Loucy (cell line): Measurements from ENCODE around the gene CAMK2D.

Source experiments
- EZH2phosphoT487 ChIP-seq: fragments of 200-600 bp; IDR thresholded peaks from 2 replicates; pipeline ENCODE4 v1.6.1; 2018; ENCODE audit warnings: antibody characterized with exemption, mild to moderate bottlenecking, moderate library complexity, borderline replicate concordance
- TF ChIP-seq, protein P1 (sequence below): fragments of 200-600 bp; sonication (generic); conservative IDR thresholded peaks from 2 replicates; pipeline ENCODE4 v1.5.1; 2014; ENCODE audit warnings: mild to moderate bottlenecking, antibody characterized with exemption, low read length

DNA sequence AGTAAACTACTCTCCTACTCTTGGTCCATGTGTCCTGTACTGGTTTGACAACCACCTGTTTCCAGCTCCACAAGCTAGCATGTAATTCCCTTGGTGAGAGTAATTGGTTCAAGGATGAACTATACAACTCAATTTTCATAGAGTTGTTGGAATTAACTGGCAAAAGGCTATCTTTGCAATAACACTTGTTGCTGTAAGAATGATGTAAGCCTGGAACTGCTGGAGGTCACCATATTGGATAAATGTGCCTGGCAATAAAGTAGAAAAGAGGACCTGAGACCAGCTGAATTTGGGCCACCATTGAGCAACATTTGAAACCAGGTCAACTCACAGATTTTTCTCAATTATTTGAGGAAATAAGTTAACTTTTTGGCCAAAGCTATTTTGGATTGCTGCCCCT is 175.5 kb downstream of the CAMK2D start:
- TF ChIP-seq, protein P1, sequence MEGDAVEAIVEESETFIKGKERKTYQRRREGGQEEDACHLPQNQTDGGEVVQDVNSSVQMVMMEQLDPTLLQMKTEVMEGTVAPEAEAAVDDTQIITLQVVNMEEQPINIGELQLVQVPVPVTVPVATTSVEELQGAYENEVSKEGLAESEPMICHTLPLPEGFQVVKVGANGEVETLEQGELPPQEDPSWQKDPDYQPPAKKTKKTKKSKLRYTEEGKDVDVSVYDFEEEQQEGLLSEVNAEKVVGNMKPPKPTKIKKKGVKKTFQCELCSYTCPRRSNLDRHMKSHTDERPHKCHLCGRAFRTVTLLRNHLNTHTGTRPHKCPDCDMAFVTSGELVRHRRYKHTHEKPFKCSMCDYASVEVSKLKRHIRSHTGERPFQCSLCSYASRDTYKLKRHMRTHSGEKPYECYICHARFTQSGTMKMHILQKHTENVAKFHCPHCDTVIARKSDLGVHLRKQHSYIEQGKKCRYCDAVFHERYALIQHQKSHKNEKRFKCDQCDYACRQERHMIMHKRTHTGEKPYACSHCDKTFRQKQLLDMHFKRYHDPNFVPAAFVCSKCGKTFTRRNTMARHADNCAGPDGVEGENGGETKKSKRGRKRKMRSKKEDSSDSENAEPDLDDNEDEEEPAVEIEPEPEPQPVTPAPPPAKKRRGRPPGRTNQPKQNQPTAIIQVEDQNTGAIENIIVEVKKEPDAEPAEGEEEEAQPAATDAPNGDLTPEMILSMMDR: no peak
- TF ChIP-seq EZH2phosphoT487: no peak
